Natural killer cell (primary cell): ENCODE measurements around the gene SPAG6. TPM values are rescaled to one million over a fixed set of nuclear protein-coding genes. Genes with fewer than 3 reads are reported as not detected.
A peak's percentile ranks its signal among the peaks of the same experiment; 100 is the strongest.

Experiments
- ATAC-seq, 3 donors: fragments of 150-1000 bp in 2 of 3; fragments of 200-7000 bp in 1 of 3; cut with Tn5 transposase; 1 replicate in 1 of 3; 2 replicates in 2 of 3; pipeline ENCODE4 v1.10.0; 2021; ENCODE audit warnings: mild to moderate bottlenecking in 2 of 3, moderate library complexity in 2 of 3
- DNase-seq, 2 donors: peaks; one replicate each; pipeline versions ENCODE4 v3.0.0 to v3.0.0-alpha.2; 2013 to 2021; ENCODE audit warnings: mixed read lengths in 1 of 2
- H3K27ac ChIP-seq: one replicate; pipeline ENCODE4 v1.5.1; 2013; ENCODE audit warnings: mild to moderate bottlenecking, low read length
- H3K27me3 ChIP-seq: one replicate; pipeline ENCODE4 v1.6.1; 2013; ENCODE audit warnings: low read length; ENCODE audit not compliant: control insufficient read depth, insufficient read depth
- H3K36me3 ChIP-seq: one replicate; pipeline ENCODE4 v1.6.1; 2013; ENCODE audit warnings: low read length; ENCODE audit not compliant: control insufficient read depth, insufficient read depth
- H3K4me1 ChIP-seq: one replicate; pipeline ENCODE4 v1.6.1; 2013; ENCODE audit warnings: low read length; ENCODE audit not compliant: control insufficient read depth, insufficient read depth
- H3K4me3 ChIP-seq: one replicate; pipeline ENCODE4 v1.5.1; 2013; ENCODE audit warnings: low read length
- H3K9me3 ChIP-seq: one replicate; pipeline ENCODE4 v1.6.1; 2013; ENCODE audit warnings: low read length; ENCODE audit not compliant: control insufficient read depth, insufficient read depth
- H3K27ac Mint-ChIP-seq, 2 donors: one replicate each; pipeline ENCODE4 v1.8.0; 2022; ENCODE audit warnings: mild to moderate bottlenecking in 2 of 2, mixed read lengths in 2 of 2, moderate library complexity in 1 of 2
- H3K27me3 Mint-ChIP-seq, 2 donors: one replicate each; pipeline ENCODE4 v1.8.0; 2022; ENCODE audit warnings: low read depth in 2 of 2, mixed read lengths in 2 of 2
- H3K36me3 Mint-ChIP-seq: one replicate; pipeline ENCODE4 v1.8.0; 2022; ENCODE audit warnings: mixed read lengths
- H3K4me1 Mint-ChIP-seq, 2 donors: one replicate each; pipeline ENCODE4 v1.8.0; 2022; ENCODE audit warnings: mixed read lengths in 2 of 2
- H3K4me3 Mint-ChIP-seq: one replicate; pipeline ENCODE4 v1.8.0; 2022; ENCODE audit warnings: mild to moderate bottlenecking, moderate library complexity, mixed read lengths
- H3K9me3 Mint-ChIP-seq, 2 donors: one replicate each; pipeline ENCODE4 v1.8.0; 2022; ENCODE audit warnings: mixed read lengths in 2 of 2
- CTCF ChIP-seq: fragments of 200-600 bp; IDR thresholded peaks from one replicate; pipeline ENCODE4 v1.8.0; 2022; ENCODE audit warnings: antibody characterized with exemption
- WGBS: methylation state at CpG from one replicate; pipeline ENCODE4 v1.1.7; 2013; ENCODE audit warnings: missing lambda C conversion rate; ENCODE audit not compliant: insufficient coverage; 5-methylcytosine and 5-hydroxymethylcytosine counted together
- intact Hi-C: fragments of 100-400 bp; cut with micrococcal nuclease; formaldehyde crosslinking; loops from one replicate; pipeline ENCODE4 v1.14.2; 2022
- total RNA-seq, 4 donors: library from RNA; stranded (reverse); fragments of 120-200 nt in 1 of 4; gene quantifications; one replicate each; pipeline versions ENCODE4 v1.2.3 to v1.2.4, GENCODE V29; 2013 to 2022

Gene SPAG6
- total RNA-seq, 3 donors from 2014 or later (not counting 1 experiment from before 2014, with no cell fraction given), result 0.35 to 0.79 TPM; not detected in 1

GRCh38 chr10:22324893-22325271 lies 20.4 kb upstream of the SPAG6 start:
- peak overlapping the region; percentile 10 for H3K27ac ChIP-seq
- peaks cover 16 to 30% of the 10 kb centered on the region in 2 donors for H3K27me3 Mint-ChIP-seq

GRCh38 chr10:22325272-22326144 lies 19.8 kb upstream of the SPAG6 start:
- TF ChIP-seq CTCF, result no peak
- Mint-ChIP-seq H3K4me1 (peaks cover 35 to 43% of the 10 kb centered on the region in 2 donors), H3K36me3 (peaks cover 10% of the 10 kb centered on the region), H3K27ac (peak overlapping the region; percentile 68 to 77), H3K4me3 (peak overlapping the region; percentile 91), H3K9me3 (no peaks in the 10 kb centered on the region), H3K27me3 (peaks cover 13 to 30% of the 10 kb centered on the region in 2 donors)
- DNase-seq, result peak; percentile 69 to 93
- H3K27me3 ChIP-seq, result peaks cover 27% of the 10 kb centered on the region
- peak overlapping the region; percentile 47 for H3K27ac ChIP-seq
- peaks cover 20% of the 10 kb centered on the region for H3K4me1 ChIP-seq
- no peaks in the 10 kb centered on the region for H3K9me3 ChIP-seq
- H3K4me3 ChIP-seq, result peak overlapping the region; percentile 49
- under 1% methylated on average over 91 of the region's 92 CpGs for WGBS
- intact Hi-C loops, result loop anchor here (1.0 to 10.0 kb wide), 2 partner anchors 10 to 389 kb away; partner anchors contain the start of gene PIP4K2A
- H3K36me3 ChIP-seq, result peaks cover 20% of the 10 kb centered on the region
- ATAC-seq, result peak; percentile 42 to 61 (median 60)

More at GRCh38 chr10:22324893-22325271, 20.4 kb upstream of the SPAG6 start:
- Mint-ChIP-seq H3K4me1 (peaks cover 39 to 48% of the 10 kb centered on the region in 2 donors), H3K36me3 (peaks cover 8% of the 10 kb centered on the region), H3K27ac (peak overlapping the region; percentile 41 to 77), H3K9me3 (no peaks in the 10 kb centered on the region), H3K4me3 (peak overlapping the region; percentile 91)
- no peaks in the 10 kb centered on the region for H3K9me3 ChIP-seq
- TF ChIP-seq CTCF, result no peak
- H3K27me3 ChIP-seq, result peaks cover 27% of the 10 kb centered on the region
- H3K4me3 ChIP-seq, result peak overlapping the region; percentile 49
- peaks cover 21% of the 10 kb centered on the region for H3K4me1 ChIP-seq
- intact Hi-C loops, result loop anchor here (1.0 to 10.0 kb wide), 3 partner anchors 10 to 390 kb away; partner anchors contain the start of genes DNAJC1 and PIP4K2A
- WGBS, result 2% methylated on average over 8 of the region's 9 CpGs
- DNase-seq (no peak), ATAC-seq (no peak)
- H3K36me3 ChIP-seq, result peaks cover 16% of the 10 kb centered on the region

GRCh38 chr10:22326145-22326702 lies 19.1 kb upstream of the SPAG6 start:
- peak overlapping the region; percentile 47 for H3K27ac ChIP-seq
- H3K4me3 ChIP-seq, result peak overlapping the region; percentile 49
- Mint-ChIP-seq H3K27ac (peak overlapping the region; percentile 68 to 77), H3K4me1 (peaks cover 35 to 43% of the 10 kb centered on the region in 2 donors), H3K9me3 (no peaks in the 10 kb centered on the region), H3K4me3 (peak overlapping the region; percentile 78), H3K27me3 (peaks cover 13 to 30% of the 10 kb centered on the region in 2 donors), H3K36me3 (peaks cover 10% of the 10 kb centered on the region)
- WGBS, result 80% methylated on average over 7 of the region's 8 CpGs
- H3K27me3 ChIP-seq, result peaks cover 27% of the 10 kb centered on the region
- H3K4me1 ChIP-seq, result peaks cover 20% of the 10 kb centered on the region
- TF ChIP-seq CTCF, result no peak
- ATAC-seq (no peak), DNase-seq (peak in 1 of 2 donors; percentile 26)
- intact Hi-C loops, result loop anchor here (10.0 kb wide), 1 partner anchor 389 kb away; the partner anchor contains the start of gene PIP4K2A
- peaks cover 20% of the 10 kb centered on the region for H3K36me3 ChIP-seq
- H3K9me3 ChIP-seq, result no peaks in the 10 kb centered on the region
